Measurements from ENCODE around the gene ECPAS. TPM values are rescaled to one million over a fixed set of nuclear protein-coding genes. Genes with fewer than 3 reads are reported as not detected.

The ECPAS gene
- total RNA-seq, 1 donor from 2014 or later, result 113 TPM

DNA sequence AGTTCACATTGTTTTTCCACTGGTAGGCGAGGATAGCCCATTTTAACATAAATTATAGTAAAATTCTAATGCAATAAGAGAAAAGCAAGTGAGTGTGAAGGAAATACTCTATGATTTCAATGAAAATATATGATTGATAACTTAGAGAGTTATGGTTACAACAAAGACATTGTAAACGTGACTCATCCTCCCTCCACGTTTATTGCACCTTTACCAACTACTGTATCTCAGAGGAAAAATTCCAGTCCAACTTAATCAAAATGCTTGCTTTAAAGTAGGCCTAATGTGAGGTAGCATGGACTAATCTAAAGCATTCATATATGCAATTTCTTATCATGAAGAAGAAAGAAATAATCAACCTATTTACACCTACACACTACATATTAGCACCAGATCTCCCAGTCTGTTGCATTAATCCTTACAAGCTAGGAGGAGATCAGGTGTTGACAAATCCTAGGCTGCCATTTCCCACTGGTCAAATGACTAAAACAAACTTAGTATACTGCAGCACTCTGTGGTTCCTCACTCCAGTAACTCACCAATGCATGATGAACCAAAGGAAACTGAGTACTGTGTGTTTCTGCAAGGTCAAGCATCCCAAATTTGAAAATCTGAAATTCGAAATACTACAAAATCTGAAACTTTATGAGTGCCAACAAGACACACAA lies 41.7 kb downstream of the ECPAS start:
- no peak overlapping the region for H3K27ac Mint-ChIP-seq (ENCODE audit: unreplicated experiment)
- no peak overlapping the region for H3K4me3 Mint-ChIP-seq (ENCODE audit: unreplicated experiment)
- TF ChIP-seq, protein P1, sequence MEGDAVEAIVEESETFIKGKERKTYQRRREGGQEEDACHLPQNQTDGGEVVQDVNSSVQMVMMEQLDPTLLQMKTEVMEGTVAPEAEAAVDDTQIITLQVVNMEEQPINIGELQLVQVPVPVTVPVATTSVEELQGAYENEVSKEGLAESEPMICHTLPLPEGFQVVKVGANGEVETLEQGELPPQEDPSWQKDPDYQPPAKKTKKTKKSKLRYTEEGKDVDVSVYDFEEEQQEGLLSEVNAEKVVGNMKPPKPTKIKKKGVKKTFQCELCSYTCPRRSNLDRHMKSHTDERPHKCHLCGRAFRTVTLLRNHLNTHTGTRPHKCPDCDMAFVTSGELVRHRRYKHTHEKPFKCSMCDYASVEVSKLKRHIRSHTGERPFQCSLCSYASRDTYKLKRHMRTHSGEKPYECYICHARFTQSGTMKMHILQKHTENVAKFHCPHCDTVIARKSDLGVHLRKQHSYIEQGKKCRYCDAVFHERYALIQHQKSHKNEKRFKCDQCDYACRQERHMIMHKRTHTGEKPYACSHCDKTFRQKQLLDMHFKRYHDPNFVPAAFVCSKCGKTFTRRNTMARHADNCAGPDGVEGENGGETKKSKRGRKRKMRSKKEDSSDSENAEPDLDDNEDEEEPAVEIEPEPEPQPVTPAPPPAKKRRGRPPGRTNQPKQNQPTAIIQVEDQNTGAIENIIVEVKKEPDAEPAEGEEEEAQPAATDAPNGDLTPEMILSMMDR (IDR thresholded peaks at IDR 0.05), result no peak
- DNase-seq (ENCODE audit: low spot score), result no peak
- no peaks in the 10 kb centered on the region for H3K9me3 Mint-ChIP-seq (ENCODE audit: low read depth)
- H3K36me3 Mint-ChIP-seq (ENCODE audit: low read depth), result peaks cover 30% of the 10 kb centered on the region
- H3K4me1 Mint-ChIP-seq (ENCODE audit: low read depth), result peaks cover 17% of the 10 kb centered on the region
- no peaks in the 10 kb centered on the region for H3K27me3 Mint-ChIP-seq (ENCODE audit: low read depth)

DNA sequence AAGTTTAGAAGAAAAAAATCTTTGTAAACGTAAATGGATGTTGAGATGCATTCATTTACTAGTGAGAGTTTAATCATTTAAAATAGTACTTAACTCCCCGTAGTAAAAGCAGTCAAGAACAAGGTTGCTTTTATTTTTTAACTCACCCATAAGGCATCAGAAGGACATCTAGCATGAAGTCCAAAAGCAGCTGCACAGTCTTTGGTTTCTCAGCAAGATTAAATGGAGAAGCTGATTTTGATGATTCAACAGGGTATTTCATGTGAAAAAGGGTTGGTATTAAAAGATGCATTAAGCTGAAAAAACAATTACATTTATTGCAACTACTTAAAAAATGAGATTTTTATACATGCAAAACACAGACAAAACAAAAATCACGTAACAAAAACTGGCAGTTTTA lies 44.0 kb downstream of the ECPAS start:
- Mint-ChIP-seq H3K36me3 (ENCODE audit: low read depth) (peaks cover 30% of the 10 kb centered on the region), H3K4me3 (ENCODE audit: unreplicated experiment) (no peak overlapping the region), H3K4me1 (ENCODE audit: low read depth) (peaks cover 28% of the 10 kb centered on the region), H3K27me3 (ENCODE audit: low read depth) (no peaks in the 10 kb centered on the region), H3K27ac (ENCODE audit: unreplicated experiment) (no peak overlapping the region), H3K9me3 (ENCODE audit: low read depth) (no peaks in the 10 kb centered on the region)
- DNase-seq (ENCODE audit: low spot score), result no peak
- TF ChIP-seq, protein P1 (IDR thresholded peaks at IDR 0.05), result no peak

DNA sequence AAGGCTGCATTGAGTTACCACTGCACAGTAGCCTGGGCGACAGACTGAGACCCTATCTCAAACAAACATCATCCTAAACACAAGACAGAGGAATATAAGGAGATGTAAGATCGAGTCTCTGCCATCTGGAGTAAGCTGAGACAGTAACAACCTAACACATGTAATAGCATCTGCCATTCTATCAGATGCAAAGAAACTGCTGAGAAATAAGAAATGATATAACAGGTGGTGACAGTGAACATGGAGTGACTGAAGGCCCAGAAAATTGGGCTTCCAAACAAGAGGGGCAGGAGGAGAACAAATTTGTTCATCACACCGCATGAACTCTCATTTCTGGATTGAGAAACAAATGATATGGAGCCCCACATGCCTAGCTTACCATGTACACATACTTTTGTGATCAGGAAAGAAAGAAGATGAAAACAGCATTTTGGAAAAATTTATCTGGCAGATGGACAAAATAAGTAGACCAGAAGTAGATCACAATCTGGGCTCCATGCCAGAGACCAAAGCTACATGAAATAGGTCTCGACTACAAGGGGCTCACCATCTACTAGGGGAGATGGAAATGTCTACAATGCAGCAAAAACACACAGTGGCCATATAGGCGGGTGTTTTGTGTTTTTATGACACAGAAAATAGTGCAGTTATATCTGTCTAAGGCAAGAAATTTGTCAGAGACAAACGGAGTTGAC lies 45.5 kb downstream of the ECPAS start:
- Mint-ChIP-seq H3K4me1 (ENCODE audit: low read depth) (peaks cover 23% of the 10 kb centered on the region), H3K27ac (ENCODE audit: unreplicated experiment) (no peak overlapping the region), H3K27me3 (ENCODE audit: low read depth) (no peaks in the 10 kb centered on the region), H3K9me3 (ENCODE audit: low read depth) (no peaks in the 10 kb centered on the region), H3K36me3 (ENCODE audit: low read depth) (peaks cover 24% of the 10 kb centered on the region), H3K4me3 (ENCODE audit: unreplicated experiment) (no peak overlapping the region)
- TF ChIP-seq, protein P1 (IDR thresholded peaks at IDR 0.05), result no peak
- no peak for DNase-seq (ENCODE audit: low spot score)

DNA sequence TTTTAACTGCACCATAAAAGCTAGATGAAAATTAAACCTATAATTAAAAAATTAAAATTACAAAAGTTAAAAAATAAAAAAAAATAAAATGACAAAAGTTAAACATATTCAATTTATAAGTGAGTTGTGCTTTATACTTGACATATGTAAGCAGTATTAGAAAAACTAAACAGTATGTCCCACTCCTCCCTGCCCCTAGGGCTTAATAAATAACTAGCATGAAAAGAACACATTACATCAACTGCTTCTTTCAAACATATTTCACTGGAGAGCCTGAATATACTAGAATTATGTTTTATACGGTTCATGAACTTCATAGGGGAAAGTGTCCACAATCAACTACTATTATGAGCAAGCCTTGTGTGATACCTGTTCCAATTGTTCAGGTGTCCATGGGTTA lies 47.6 kb downstream of the ECPAS start:
- peaks cover 27% of the 10 kb centered on the region for H3K36me3 Mint-ChIP-seq (ENCODE audit: low read depth)
- TF ChIP-seq, protein P1 (IDR thresholded peaks at IDR 0.05), result no peak
- H3K27ac Mint-ChIP-seq (ENCODE audit: unreplicated experiment), result peak overlapping the region; percentile 12
- no peaks in the 10 kb centered on the region for H3K9me3 Mint-ChIP-seq (ENCODE audit: low read depth)
- DNase-seq (ENCODE audit: low spot score), result no peak
- no peaks in the 10 kb centered on the region for H3K27me3 Mint-ChIP-seq (ENCODE audit: low read depth)
- H3K4me3 Mint-ChIP-seq (ENCODE audit: unreplicated experiment), result no peak overlapping the region
- H3K4me1 Mint-ChIP-seq (ENCODE audit: low read depth), result peaks cover 24% of the 10 kb centered on the region

DNA sequence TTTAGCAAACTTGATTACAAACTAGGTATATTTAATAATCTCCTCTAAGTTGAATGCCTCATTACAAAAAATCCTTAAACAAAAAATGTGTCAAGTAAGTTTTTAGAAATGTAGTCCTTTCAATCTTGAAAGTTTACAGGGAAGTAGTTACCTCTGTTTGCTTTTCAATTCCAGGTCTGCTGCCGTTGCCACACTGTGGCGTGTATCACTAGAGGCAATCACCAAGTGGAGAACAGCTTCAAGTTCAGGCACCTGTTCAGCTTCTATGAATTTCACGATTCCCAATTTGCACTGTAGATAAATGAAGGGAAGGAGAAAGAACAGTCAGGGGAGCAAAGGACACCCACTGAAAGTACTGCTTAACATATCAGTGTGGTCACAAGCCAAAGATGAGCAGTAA lies 51.1 kb downstream of the ECPAS start:
- no peak for DNase-seq (ENCODE audit: low spot score)
- Mint-ChIP-seq H3K9me3 (ENCODE audit: low read depth) (no peaks in the 10 kb centered on the region), H3K27me3 (ENCODE audit: low read depth) (no peaks in the 10 kb centered on the region), H3K36me3 (ENCODE audit: low read depth) (peaks cover 22% of the 10 kb centered on the region), H3K27ac (ENCODE audit: unreplicated experiment) (no peak overlapping the region), H3K4me1 (ENCODE audit: low read depth) (peaks cover 18% of the 10 kb centered on the region), H3K4me3 (ENCODE audit: unreplicated experiment) (no peak overlapping the region)
- TF ChIP-seq, protein P1 (IDR thresholded peaks at IDR 0.05), result no peak

Data from chondrocyte (in vitro differentiated cells).